Activated CD4-positive, alpha-beta T cell treated with anti-CD3 and anti-CD28 coated beads, Interleukin-2, Interleukin-6, amounts not matched to agents 100 ng/mL and 50 ng/mL, durations not matched to agents 16 hours and 8 hours (primary cell): ENCODE measurements around the gene MGMT.

Source experiments
- DNase-seq: peaks from one replicate; pipeline ENCODE4 v3.0.0-alpha.2; 2020

Gene MGMT

DNA sequence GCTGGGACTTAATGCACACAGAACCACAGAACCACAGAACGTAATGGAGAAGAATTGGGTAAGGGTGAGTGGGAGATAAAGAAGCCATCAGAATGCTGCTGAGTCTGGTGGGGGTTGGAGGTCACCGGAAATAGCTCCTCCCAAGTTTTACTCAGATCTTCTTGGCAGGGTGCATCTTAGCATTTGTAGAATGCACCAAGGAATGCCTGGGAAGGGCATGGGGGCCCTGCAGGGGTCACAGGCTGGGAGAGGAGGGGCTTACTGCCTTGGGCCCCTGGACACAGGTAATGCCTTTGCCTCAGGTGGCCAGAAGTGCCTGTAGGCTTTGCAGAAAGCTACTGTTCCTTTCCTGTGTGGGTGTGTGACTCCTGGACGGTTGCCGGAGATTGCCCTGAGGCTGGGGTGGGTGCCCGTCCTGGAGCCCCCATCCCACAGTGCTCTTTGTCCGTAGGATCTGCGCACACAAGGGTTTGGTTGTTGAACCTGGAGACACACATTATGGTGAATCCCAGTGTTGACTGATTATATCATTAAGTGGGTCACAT is 55.1 kb downstream of the MGMT start:
- no peak for DNase-seq

DNA sequence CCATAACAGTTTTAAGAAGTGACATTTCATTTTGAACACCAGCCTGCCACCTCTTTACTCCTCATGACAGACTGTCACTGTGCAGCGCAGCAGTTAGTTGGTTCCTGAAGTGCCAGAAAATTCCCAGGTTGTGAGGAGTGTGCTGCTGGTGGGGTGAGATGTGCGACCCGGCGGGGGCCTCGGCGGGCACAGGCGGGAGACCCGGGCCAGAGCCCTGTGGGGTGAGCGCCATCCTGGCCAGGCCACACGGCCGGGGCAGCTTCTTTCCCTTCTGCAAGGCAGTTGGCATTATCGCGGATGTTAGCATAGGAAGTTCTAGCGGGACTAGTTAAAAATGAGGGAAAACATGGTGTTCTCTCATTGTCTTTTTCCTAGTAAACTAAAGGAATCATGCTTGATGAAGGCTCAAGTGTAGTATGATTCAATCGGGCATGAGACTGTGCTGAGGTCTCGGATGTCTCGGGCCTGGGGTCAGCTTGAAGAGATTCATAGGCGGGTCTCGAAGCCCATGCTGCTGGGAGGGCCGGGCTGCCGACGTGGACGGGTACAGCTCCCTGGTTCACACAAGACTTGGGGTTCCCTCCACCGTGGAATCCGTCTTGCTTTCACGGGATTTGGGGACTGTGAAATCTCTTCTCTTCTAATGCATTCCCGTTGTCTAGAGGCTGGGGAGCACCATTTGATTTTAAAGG is 56.1 kb downstream of the MGMT start:
- DNase-seq: no peak

DNA sequence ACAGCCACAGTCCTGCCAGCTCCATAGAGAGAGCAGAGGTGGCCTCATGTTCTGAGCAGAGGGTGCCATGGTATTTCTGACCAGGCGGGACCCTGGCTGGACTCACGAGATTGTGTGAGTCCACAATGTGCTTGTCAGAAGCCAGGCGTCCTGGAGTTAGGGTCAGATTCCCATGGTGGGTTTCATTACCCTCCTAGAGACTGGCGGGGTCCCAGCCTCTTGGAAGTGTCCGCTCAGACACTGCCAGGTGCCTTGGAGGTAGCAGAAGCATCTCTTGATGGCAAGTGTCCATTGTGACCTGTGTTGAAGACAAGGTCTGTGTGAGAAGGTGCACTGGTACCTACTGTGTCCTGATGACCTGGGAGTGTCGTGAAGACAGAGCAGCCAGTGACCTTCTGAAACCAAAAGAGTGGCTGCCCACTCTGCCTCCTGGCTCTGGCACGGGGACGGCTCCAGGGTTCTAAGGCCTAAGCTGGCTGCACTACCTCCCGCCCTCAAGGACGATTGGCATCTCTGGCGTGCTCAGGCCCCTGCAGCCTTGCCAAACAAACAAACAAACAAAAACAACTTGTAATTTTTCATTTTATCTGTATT is 56.8 kb downstream of the MGMT start:
- no peak for DNase-seq

GRCh38 chr10:129524936-129525335 is 57.9 kb downstream of the MGMT start:
- DNase-seq: no peak

- no peak for DNase-seq
These were observed 58.4 kb downstream of the MGMT start for GRCh38 chr10:129525401-129525801.

- DNase-seq: no peak
These were observed 59.9 kb downstream of the MGMT start for GRCh38 chr10:129526943-129527342.

GRCh38 chr10:129528376-129528978 is 61.4 kb downstream of the MGMT start:
- no peak for DNase-seq

DNA sequence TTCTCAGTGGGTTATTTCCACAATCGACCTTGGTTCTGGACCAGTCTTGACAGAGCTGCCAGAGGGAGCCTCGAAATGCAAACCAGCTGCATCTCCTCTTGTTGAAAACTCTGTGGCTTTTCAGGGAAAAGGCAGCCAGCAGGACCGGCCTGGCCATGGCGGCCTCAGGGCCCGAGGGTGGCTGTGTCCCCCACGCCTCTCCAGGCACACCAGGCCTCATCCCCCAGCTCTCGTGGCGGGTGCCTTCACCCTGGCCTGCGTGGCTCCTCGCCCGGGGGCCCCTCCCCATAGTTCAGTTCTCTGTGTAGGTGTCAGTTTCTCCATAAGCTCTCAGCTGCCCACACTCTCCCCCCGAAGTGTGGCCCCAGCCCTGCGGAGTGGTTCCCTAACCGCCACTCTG is 63.5 kb downstream of the MGMT start:
- DNase-seq: no peak

- DNase-seq: no peak
These were observed 64.3 kb downstream of the MGMT start for GRCh38 chr10:129531195-129531968.

DNA sequence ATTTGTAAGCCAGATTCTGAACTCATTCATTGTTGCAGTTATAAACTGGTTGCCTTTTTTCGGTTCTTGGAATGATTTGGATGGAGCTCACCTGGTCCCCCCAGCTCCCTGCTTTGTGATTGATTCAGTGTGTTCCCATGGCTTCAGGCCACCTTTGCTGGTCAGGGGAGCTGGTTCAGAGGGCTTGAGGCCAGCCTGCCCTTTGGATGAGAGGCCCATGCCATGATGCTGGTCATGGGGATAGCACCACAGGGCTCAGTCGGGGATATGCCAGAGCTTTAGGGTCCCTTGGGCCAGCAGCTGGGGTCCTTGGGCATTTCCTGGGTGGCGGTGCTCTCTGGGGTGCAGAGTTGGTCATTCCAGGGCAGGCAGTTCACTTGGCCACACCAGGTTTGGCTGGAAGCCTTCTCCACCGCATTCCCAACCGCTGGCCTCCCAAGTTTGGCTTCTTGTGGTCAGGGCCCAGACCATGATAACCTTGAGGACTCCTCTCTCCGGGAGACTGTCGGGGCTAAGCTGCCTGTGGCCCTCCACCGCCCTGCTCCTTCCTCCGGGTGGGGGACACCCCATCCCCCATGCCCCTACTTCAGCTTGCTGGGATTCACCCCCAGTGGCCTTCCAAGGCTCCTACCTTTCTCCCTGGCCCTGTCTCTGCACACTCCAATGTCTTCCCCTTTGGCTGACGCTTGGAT is 65.1 kb downstream of the MGMT start:
- no peak for DNase-seq

DNA sequence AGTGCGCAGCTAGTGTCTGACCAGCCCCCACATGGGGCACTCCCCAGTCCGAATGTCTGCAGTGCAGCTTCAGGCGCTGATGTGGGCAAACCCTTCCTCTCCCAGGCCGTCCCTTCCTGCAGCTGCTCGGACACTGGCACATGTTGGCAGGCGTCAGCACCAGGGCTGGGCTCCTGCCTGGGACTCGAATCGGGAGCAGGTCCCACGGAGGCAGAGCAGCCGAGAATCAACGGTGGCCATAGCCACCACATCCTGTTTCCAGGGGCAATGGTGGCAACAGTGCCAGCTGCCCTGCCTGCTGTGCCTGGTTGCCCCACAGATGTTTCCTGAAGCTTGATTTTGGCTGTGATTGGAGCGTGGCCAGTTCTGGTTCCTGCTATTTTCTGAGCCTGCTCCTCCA is 65.8 kb downstream of the MGMT start:
- no peak for DNase-seq

- DNase-seq: no peak
These were observed 66.2 kb downstream of the MGMT start for GRCh38 chr10:129533281-129533680.

DNA sequence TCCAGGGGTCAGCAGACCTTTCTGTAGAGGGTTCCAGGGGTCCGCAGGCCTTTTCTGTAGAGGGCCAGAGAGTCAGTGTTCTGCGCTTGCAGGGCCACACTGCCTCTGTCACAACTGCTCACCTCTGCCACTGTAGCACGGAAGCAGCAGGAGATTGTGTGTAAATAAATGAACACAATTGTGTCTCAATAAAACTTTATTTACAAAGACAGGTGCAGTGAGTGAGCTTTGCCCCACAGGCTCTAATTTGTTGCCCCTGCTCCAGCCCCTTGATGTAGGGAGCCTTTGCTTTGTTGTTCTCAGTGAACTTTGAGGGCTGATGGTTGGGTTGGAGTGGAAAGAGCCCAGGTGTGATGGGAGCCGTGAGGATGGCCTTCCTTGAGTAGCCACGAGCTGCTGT is 67.8 kb downstream of the MGMT start:
- no peak for DNase-seq

GRCh38 chr10:129536336-129536735 is 69.3 kb downstream of the MGMT start:
- no peak for DNase-seq

GRCh38 chr10:129537151-129537550 is 70.1 kb downstream of the MGMT start:
- no peak for DNase-seq

GRCh38 chr10:129538236-129538635 is 71.2 kb downstream of the MGMT start:
- DNase-seq: no peak

DNA sequence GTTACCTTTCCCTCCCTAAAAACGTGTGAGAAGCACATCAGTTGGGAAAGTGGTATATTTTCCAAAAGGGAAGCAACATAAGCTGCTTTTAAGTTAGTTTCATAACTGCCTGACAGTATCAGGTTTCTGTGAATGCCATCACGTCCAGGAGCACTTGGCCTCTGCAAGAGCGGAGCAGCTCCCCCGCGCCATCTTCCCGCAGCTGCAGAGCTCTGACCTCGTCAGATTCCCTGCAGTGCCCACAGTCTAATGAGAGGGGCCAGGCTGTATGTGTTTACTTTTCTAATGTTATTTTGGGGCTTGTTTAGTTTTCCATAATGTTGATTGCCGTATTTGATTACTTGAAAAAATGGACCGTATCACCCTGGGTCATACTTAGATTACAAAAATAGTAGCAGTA is 74.2 kb downstream of the MGMT start:
- no peak for DNase-seq

DNA sequence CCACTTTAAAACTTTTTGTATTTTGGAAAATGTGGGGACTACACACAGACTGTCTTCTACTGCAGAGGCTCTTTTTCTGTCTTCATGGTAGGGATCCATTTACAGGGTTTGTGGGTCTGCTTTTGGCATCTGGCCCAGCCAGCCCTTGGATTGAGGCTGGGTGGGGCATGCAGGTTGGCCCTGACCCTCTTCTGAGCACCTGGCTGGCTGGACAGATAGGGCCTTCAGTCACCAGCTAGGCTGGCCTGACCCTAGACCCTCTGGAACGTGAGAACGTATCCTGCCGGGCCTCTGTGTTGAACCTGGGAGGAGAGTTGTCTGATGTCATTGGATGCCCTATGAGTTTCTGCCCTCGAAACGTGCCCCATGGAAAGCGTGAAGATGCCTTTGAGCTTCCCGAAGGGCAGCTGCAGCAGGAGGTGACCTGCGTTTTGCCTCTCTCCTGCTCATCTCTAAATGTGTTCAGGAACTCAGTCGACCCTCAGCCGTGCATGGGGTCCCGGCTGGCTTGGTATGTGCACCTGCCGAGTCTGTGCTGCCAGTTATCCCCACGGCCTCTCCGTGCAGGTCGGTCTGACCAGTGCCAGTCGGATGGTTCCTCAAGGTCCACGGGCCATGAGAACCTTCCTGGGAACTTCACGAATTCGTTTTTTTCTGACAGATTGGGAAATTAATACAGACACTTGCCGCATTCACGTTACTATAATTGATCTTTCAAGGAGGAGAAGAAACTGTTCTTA is 74.9 kb downstream of the MGMT start:
- no peak for DNase-seq

DNA sequence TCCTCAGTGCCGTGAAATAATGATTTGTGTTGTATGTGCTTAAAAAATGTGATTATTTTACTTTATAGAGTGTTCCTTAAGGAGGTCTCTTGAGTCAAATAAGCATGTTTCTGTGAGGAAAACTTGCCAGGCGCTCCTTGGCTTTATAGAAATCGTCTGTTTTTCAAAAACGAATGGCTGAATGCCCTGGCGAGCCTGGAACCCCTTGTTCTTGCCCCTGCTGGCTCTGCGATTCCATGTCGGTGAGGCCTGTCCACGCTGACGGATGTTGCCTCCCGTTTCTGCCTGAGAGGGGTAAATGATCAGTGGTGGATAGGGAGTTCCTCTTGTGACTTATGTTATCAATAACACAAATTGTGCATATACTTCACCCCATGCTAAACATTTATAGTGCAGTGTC is 75.5 kb downstream of the MGMT start:
- no peak for DNase-seq

GRCh38 chr10:129544205-129545202 is 77.5 kb downstream of the MGMT start:
- DNase-seq: no peak

DNA sequence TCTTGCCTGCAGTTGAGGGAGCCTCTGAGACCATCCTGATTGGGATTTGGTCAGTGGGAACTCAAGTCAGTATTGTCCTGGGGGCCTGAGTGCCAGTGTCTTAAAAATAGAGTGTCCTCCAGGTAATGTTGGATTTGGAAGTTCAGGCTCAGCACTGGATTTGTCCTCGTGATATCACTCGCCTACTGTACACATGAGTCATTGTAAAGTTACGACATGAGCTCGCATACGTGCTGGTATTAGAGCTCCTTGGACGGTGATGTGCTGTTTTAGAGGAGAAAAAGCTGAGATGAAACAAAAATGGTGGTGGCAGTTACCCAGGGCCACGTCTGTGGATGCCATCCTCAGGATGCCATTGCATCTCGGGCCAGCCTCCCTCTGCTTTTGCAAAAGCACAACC is 78.2 kb downstream of the MGMT start:
- no peak for DNase-seq
